Breast epithelium (tissue), 3 donors: ENCODE measurements around the gene TRIM9.

ENCODE experiments used
- CTCF ChIP-seq, 3 donors: fragments of 450-650 bp; IDR thresholded peaks; one replicate each; pipeline ENCODE4 v1.5.1; 2016 to 2017; ENCODE audit warnings: antibody characterized with exemption in 3 of 3, mild to moderate bottlenecking in 3 of 3, moderate library complexity in 3 of 3
- POLR2A ChIP-seq: fragments of 450-650 bp; IDR thresholded peaks from one replicate; pipeline ENCODE4 v1.6.1; 2016; ENCODE audit warnings: antibody characterized with exemption, mild to moderate bottlenecking, moderate library complexity
- POLR2AphosphoS5 ChIP-seq, 3 donors: sonication (generic); formaldehyde crosslinking; IDR thresholded peaks; one replicate each; pipeline ENCODE4 v1.6.1; 2017; ENCODE audit warnings: antibody characterized with exemption in 3 of 3

GRCh38 chr14:51079085-51079484, 15.8 kb downstream of the TRIM9 start:
- no peak for TF ChIP-seq POLR2AphosphoS5 (IDR thresholded peaks at IDR 0.05)
- TF ChIP-seq CTCF (IDR thresholded peaks at IDR 0.05), result no peak
- TF ChIP-seq POLR2A, result no peak
